ENCODE results near the gene MEIOSIN. TPM values are rescaled to one million over a fixed set of nuclear protein-coding genes. Genes with fewer than 3 reads are reported as not detected.
"Not testable (repeated sequence)": the region's sequence is repeated elsewhere in the genome, so short reads cannot be mapped to it uniquely, and the experiment has no call there.

MEIOSIN gene, protein sequence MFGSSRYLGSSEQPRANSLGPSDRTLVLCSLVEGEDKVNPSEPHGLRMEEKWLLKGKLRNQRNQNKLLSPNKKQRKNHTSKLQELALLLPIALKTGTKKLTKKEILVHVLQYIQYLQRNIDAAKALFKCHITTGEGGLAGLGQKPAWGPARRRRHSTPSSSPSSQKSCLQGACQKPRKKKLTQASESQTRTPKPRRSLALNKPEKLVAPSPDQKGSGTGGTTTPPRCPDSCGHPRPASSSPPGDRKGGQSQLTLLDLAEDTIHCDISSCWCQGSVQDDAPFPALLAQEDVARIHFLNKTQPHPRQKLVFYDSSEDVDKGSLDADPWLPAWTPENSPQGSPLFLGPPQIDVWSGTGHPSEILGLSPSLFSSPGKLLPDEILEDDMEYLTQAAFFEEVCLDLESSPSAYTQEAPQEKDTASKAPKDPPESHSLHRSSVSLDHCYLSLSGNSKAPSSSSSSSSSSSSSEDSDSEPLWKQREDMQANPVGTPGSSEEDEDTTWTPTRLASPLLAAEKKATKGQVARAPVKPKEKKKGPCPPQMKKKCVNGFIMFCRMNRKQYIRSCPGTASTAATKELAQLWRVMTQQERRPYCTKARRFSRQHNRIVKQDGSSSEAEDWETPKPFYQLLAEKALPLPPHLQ
- not detected for total RNA-seq (ENCODE audit: unreplicated experiment)
- long read RNA-seq, result 0 reads

GRCh38 chr19:45733160-45733810 is at the start of gene MEIOSIN:
TSS of gene MEIOSIN (plus strand) at chr19:45733439. CDS start at chr19:45735377, 1,938 bp downstream.
- Mint-ChIP-seq H3K36me3 (ENCODE audit: unreplicated experiment) (no peaks in the 10 kb centered on the region), H3K27ac (ENCODE audit: unreplicated experiment) (no peak within 1 kb of the TSS), H3K4me1 (ENCODE audit: low read depth, unreplicated experiment) (peaks cover 5% of the 10 kb centered on the region), H3K27me3 (ENCODE audit: unreplicated experiment) (peaks cover 7% of the 10 kb centered on the region), H3K9me3 (ENCODE audit: unreplicated experiment) (no peaks in the 10 kb centered on the region), H3K4me3 (ENCODE audit: unreplicated experiment) (no peak within 1 kb of the TSS)
- TF ChIP-seq, protein P1, sequence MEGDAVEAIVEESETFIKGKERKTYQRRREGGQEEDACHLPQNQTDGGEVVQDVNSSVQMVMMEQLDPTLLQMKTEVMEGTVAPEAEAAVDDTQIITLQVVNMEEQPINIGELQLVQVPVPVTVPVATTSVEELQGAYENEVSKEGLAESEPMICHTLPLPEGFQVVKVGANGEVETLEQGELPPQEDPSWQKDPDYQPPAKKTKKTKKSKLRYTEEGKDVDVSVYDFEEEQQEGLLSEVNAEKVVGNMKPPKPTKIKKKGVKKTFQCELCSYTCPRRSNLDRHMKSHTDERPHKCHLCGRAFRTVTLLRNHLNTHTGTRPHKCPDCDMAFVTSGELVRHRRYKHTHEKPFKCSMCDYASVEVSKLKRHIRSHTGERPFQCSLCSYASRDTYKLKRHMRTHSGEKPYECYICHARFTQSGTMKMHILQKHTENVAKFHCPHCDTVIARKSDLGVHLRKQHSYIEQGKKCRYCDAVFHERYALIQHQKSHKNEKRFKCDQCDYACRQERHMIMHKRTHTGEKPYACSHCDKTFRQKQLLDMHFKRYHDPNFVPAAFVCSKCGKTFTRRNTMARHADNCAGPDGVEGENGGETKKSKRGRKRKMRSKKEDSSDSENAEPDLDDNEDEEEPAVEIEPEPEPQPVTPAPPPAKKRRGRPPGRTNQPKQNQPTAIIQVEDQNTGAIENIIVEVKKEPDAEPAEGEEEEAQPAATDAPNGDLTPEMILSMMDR (IDR thresholded peaks at IDR 0.05; ENCODE audit: partially characterized antibody, unreplicated experiment), result no peak
- DNase-seq, result no peak

- not testable (repeated sequence) for H3K9me3 Mint-ChIP-seq (ENCODE audit: unreplicated experiment); DNase-seq; H3K4me1 Mint-ChIP-seq (ENCODE audit: low read depth, unreplicated experiment); H3K36me3 Mint-ChIP-seq (ENCODE audit: unreplicated experiment); H3K4me3 Mint-ChIP-seq (ENCODE audit: unreplicated experiment); H3K27me3 Mint-ChIP-seq (ENCODE audit: unreplicated experiment); H3K27ac Mint-ChIP-seq (ENCODE audit: unreplicated experiment)
Observed at GRCh38 chr19:45685045-45685444, 48.2 kb upstream of the MEIOSIN start.

GRCh38 chr19:45687599-45687998 is 45.6 kb upstream of the MEIOSIN start:
- H3K27ac Mint-ChIP-seq (ENCODE audit: unreplicated experiment), result no peak overlapping the region
- H3K4me1 Mint-ChIP-seq (ENCODE audit: low read depth, unreplicated experiment), result peaks cover 2% of the 10 kb centered on the region
- no peaks in the 10 kb centered on the region for H3K36me3 Mint-ChIP-seq (ENCODE audit: unreplicated experiment)
- H3K9me3 Mint-ChIP-seq (ENCODE audit: unreplicated experiment), result peaks cover 7% of the 10 kb centered on the region
- peaks cover 2% of the 10 kb centered on the region for H3K27me3 Mint-ChIP-seq (ENCODE audit: unreplicated experiment)
- no peak overlapping the region for H3K4me3 Mint-ChIP-seq (ENCODE audit: unreplicated experiment)
- no peak for DNase-seq
- TF ChIP-seq, protein P1 (IDR thresholded peaks at IDR 0.05; ENCODE audit: partially characterized antibody, unreplicated experiment), result no peak

- DNase-seq, result peak; percentile 95
- Mint-ChIP-seq H3K4me1 (ENCODE audit: low read depth, unreplicated experiment) (peaks cover 2% of the 10 kb centered on the region), H3K4me3 (ENCODE audit: unreplicated experiment) (peak within 1 kb of the TSS; percentile 99), H3K27ac (ENCODE audit: unreplicated experiment) (peak within 1 kb of the TSS; percentile 93), H3K9me3 (ENCODE audit: unreplicated experiment) (peaks cover 8% of the 10 kb centered on the region), H3K36me3 (ENCODE audit: unreplicated experiment) (no peaks in the 10 kb centered on the region), H3K27me3 (ENCODE audit: unreplicated experiment) (peaks cover 2% of the 10 kb centered on the region)
- TF ChIP-seq, protein P1 (IDR thresholded peaks at IDR 0.05; ENCODE audit: partially characterized antibody, unreplicated experiment), result no peak
Observed at GRCh38 chr19:45691516-45692186, 41.6 kb upstream of the MEIOSIN start, which contains the start of gene SNRPD2. TSS of gene SNRPD2 (minus strand) at chr19:45691953. CDS start at chr19:45691888, 65 bp downstream.

Measured in glutamatergic neuron (in vitro differentiated cells).